Right lobe of liver (tissue), 6 donors: ENCODE results near the gene IGLON5. TPM values are rescaled to one million over a fixed set of nuclear protein-coding genes. Genes with fewer than 3 reads are reported as not detected.

Experiments
- ATAC-seq, 4 donors: fragments of 200-7000 bp; cut with Tn5 transposase; one replicate each; pipeline ENCODE4 v1.9.1; 2020; ENCODE audit warnings: mild to moderate bottlenecking in 4 of 4, moderate library complexity in 4 of 4
- DNase-seq, 3 donors: peaks; one replicate each; pipeline ENCODE4 v3.0.0-alpha.2; 2020
- H3K27ac ChIP-seq, 3 donors: fragments of 200-600 bp; one replicate each; pipeline ENCODE4 v1.8.0; 2022
- H3K27me3 ChIP-seq, 2 donors: fragments of 200-600 bp; one replicate each; pipeline ENCODE4 v1.8.0; 2022
- H3K36me3 ChIP-seq, 4 donors: fragments of 200-600 bp; sonication (generic) in 1 of 4; one replicate each; pipeline versions ENCODE4 v1.5.1 to v1.8.0; 2017 to 2022; ENCODE audit warnings: control low read depth in 1 of 4
- H3K4me1 ChIP-seq, 4 donors: fragments of 200-600 bp; sonication (generic) in 1 of 4; one replicate each; pipeline versions ENCODE4 v1.5.1 to v1.8.0; 2017 to 2022; ENCODE audit warnings: control low read depth in 1 of 4
- H3K4me3 ChIP-seq, 3 donors: fragments of 200-600 bp; one replicate each; pipeline ENCODE4 v1.8.0; 2022
- H3K9me3 ChIP-seq, 4 donors: fragments of 200-600 bp; sonication (generic) in 1 of 4; one replicate each; pipeline versions ENCODE4 v1.5.1 to v1.8.0; 2017 to 2022; ENCODE audit warnings: control low read depth in 1 of 4
- POLR2A ChIP-seq: fragments of 450-650 bp; IDR thresholded peaks from one replicate; pipeline ENCODE4 v1.6.1; 2017; ENCODE audit warnings: antibody characterized with exemption, mild to moderate bottlenecking
- WGBS: methylation state at CpG from one replicate; pipeline ENCODE4 v1.1.6; 2018; ENCODE audit warnings: low coverage, low lambda C conversion rate; ENCODE audit not compliant: insufficient coverage; ENCODE audit errors: missing lambda C conversion rate; 5-methylcytosine and 5-hydroxymethylcytosine counted together
- intact Hi-C, 2 donors: fragments of 100-400 bp; cut with DNase I; formaldehyde crosslinking; loops; one replicate each; pipeline versions ENCODE4 v1.11.2 to v1.14.1; 2022
- total RNA-seq, 6 experiments: library from RNA; depleted of rRNA in 2 of 6; stranded (reverse); fragments of >200 nt in 2 of 6; fragmentation: NEBNext Ultra II Directional in 3 of 6; extraction: Animal tissue kit (Norgen Biotek cat#: 25700) in 3 of 6; gene quantifications; one replicate each; pipeline versions ENCODE4 v1.1.0 to v1.2.4, GENCODE V29; 2016 to 2023
- TF ChIP-seq, protein P1 (sequence below), 4 donors: fragments of 200-600 bp in 3 of 4; fragments of 450-650 bp in 1 of 4; IDR thresholded peaks; one replicate each; pipeline versions ENCODE4 v1.5.1 to v1.8.0; 2016 to 2022; ENCODE audit warnings: antibody characterized with exemption in 4 of 4, mild to moderate bottlenecking in 2 of 4
- donor health status: DM: no; HTN: yes; CAD: no.
- donor health status: DM: no; HTN: no; CAD: no.
- donor health status: DM: no; HTN: no; CAD: no.
- donor health status: DM: no; HTN: yes; CAD: no.
- donor health status: DM: no; HTN: yes; CAD: no.

Gene IGLON5
- total RNA-seq, 6 experiments from 2014 or later: 0.27 to 0.80 (median 0.49) TPM

DNA sequence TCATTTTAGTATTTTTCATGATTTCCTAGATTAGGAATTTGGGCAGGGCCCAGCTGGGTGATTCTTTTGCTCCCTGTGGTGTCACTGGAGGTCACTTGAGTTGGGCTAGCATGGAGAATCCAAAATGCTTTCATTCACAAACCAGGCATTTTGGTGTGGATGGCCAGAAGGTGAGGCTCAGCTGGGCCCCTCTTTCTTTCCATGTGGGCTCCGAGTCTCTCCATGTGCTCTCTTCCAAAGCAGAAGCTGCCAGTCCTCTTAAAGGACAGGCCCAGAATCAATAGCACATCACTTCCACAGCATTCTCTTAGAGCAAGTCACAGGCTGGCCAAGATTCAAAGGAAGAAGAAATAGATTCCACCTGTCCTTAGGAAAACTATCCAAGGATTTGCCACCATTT lies 21.8 kb upstream of the IGLON5 start:
- DNase-seq (no peak), ATAC-seq (no peak)
- Histone ChIP-seq H3K4me1 (no peaks in the 10 kb centered on the region), H3K36me3 (no peaks in the 10 kb centered on the region), H3K27ac (no peak overlapping the region), H3K4me3 (no peak overlapping the region), H3K27me3 (no peaks in the 10 kb centered on the region), H3K9me3 (no peaks in the 10 kb centered on the region)
- intact Hi-C loops: no loop called here
- TF ChIP-seq, protein P1, sequence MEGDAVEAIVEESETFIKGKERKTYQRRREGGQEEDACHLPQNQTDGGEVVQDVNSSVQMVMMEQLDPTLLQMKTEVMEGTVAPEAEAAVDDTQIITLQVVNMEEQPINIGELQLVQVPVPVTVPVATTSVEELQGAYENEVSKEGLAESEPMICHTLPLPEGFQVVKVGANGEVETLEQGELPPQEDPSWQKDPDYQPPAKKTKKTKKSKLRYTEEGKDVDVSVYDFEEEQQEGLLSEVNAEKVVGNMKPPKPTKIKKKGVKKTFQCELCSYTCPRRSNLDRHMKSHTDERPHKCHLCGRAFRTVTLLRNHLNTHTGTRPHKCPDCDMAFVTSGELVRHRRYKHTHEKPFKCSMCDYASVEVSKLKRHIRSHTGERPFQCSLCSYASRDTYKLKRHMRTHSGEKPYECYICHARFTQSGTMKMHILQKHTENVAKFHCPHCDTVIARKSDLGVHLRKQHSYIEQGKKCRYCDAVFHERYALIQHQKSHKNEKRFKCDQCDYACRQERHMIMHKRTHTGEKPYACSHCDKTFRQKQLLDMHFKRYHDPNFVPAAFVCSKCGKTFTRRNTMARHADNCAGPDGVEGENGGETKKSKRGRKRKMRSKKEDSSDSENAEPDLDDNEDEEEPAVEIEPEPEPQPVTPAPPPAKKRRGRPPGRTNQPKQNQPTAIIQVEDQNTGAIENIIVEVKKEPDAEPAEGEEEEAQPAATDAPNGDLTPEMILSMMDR (IDR thresholded peaks at IDR 0.05): no peak
- TF ChIP-seq POLR2A: no peak
- 60% methylated on average over 1 of the region's 1 CpG for WGBS

DNA sequence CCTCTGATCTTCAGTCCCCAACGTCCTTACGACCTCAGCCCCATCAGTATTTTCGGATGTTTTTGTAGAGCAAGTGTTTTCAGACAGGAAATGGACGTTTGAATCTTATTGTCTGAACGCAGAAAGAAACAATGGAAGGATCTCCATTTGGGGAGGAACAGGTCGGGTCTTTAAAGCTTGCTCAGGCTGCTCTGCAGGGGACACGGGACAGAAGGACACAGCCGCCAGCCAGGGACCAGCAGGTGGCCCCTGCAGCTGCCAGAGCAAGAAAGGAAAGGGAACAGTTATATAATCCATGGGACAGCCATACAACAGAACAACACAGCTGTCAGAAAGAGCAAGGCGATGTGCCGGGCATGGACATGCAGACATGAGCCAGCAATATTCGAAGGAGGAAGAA lies 18.5 kb upstream of the IGLON5 start:
- Histone ChIP-seq H3K9me3 (no peaks in the 10 kb centered on the region), H3K4me3 (no peak overlapping the region), H3K4me1 (no peaks in the 10 kb centered on the region), H3K36me3 (no peaks in the 10 kb centered on the region), H3K27ac (no peak overlapping the region), H3K27me3 (no peaks in the 10 kb centered on the region)
- TF ChIP-seq, protein P1 (IDR thresholded peaks at IDR 0.05): no peak
- no peak for TF ChIP-seq POLR2A
- ATAC-seq (no peak), DNase-seq (no peak)
- intact Hi-C loops: no loop called here
- WGBS: 39% methylated on average over 11 of the region's 11 CpGs

DNA sequence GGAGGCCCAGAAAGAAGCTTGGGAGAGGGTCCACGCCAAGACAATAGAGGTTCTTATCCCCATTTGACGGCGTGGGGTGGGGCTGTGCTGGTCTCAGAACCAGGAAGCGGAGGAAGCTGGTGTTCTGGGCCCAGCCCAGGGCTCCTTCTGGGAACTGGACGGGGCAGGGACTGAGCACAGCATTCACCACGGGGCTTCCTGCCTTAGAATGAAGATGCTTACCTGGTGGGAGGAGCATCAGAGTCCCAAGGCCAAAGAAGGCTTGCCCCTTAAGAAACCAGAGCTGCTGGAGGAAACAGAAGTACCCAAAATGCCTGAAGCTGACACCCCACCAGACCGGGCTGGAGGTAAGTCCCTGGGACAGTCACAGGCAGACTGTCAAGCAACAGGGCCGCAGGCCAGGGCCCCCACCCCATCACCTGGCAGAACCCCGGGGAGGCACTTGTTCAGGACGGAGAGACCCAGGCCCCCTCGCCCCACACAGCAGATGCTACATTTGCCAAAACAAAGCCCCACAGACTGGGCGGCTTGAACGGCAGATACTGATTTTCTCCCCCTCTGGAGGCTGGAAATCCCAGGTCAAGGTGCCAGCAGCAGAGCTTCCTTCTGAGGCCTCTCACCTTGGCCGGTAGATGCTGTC lies 17.8 kb upstream of the IGLON5 start:
- intact Hi-C loops: no loop called here
- 44% methylated on average over 5 of the region's 14 CpGs for WGBS

DNA sequence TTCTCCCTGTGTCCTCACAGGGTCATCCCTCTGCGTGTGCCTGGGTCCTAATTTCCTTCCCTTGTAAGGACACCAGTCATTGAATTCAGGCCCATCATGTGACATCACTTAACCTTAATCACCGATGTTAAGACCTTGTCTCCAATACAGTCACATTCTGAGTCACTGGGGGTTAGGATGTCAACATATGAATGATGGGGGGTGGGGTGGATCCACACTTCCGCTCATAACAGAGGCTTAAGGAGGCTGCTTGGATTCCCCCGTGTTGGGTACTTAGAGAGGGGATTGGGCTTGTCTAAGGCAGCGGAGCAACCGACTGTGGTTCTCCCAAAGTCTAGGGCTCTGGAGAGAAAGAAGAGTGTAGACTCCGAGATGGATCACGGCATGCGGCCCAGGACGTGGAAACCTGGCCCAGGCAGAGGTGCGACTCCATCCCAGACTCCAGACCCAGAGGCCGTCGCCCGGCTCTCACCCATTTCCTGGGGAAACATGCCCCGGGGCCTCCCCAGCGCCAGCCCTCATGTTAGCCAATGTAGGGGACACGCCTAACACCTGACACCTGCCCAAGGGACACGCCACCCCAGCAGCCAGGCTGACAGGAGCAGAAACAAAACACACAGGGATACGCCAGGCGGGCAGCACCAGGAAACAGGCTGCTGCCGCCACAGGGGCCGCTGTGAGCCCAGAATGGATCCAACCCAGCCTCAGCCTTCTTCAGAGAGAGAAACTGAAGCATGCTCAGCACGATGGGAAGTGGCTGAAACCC lies 17.1 kb upstream of the IGLON5 start:
- no peaks in the 10 kb centered on the region for H3K27me3 ChIP-seq
- no peak for DNase-seq
- no peaks in the 10 kb centered on the region for H3K4me1 ChIP-seq
- H3K27ac ChIP-seq: no peak overlapping the region
- intact Hi-C loops: no loop called here
- no peaks in the 10 kb centered on the region for H3K36me3 ChIP-seq
- ATAC-seq: no peak
- TF ChIP-seq POLR2A: no peak
- TF ChIP-seq, protein P1 (IDR thresholded peaks at IDR 0.05): no peak
- WGBS: 50% methylated on average over 13 of the region's 23 CpGs
- no peaks in the 10 kb centered on the region for H3K9me3 ChIP-seq
- no peak overlapping the region for H3K4me3 ChIP-seq

More for the DNA sequence above, 17.8 kb upstream of the IGLON5 start:
- ATAC-seq (no peak), DNase-seq (no peak)
- no peak overlapping the region for H3K27ac ChIP-seq
- TF ChIP-seq POLR2A: no peak
- TF ChIP-seq, protein P1 (IDR thresholded peaks at IDR 0.05): no peak
- H3K36me3 ChIP-seq: no peaks in the 10 kb centered on the region
- no peak overlapping the region for H3K4me3 ChIP-seq
- H3K9me3 ChIP-seq: no peaks in the 10 kb centered on the region
- H3K4me1 ChIP-seq: no peaks in the 10 kb centered on the region
- H3K27me3 ChIP-seq: no peaks in the 10 kb centered on the region
